ENCODE measurements around the gene ENAM. TPM values are rescaled to one million over a fixed set of nuclear protein-coding genes. Genes with fewer than 3 reads are reported as not detected.

ENAM gene
- total RNA-seq, 1 donor from 2014 or later: not detected

- no peaks in the 10 kb centered on the region for H3K4me1 ChIP-seq
- DNase-seq (ENCODE audit: extremely low spot score in 2 of 2): no peak
- H3K27ac ChIP-seq: no peak overlapping the region
- TF ChIP-seq POLR2A (IDR thresholded peaks at IDR 0.05) (no peak), POLR2AphosphoS5 (IDR thresholded peaks at IDR 0.05; ENCODE audit: insufficient read depth in 1 of 2, low read depth in 1 of 2) (no peak), CTCF (IDR thresholded peaks at IDR 0.05) (no peak)
- no peaks in the 10 kb centered on the region for H3K9me3 ChIP-seq
- H3K27me3 ChIP-seq: no peaks in the 10 kb centered on the region
- H3K4me3 ChIP-seq: no peak overlapping the region
- H3K36me3 ChIP-seq: no peaks in the 10 kb centered on the region
- intact Hi-C loops (cut with DNase I): no loop called here
Measured at GRCh38 chr4:70624226-70624793, 4.2 kb upstream of the ENAM start.

- no peak overlapping the region for H3K4me3 ChIP-seq
- H3K4me1 ChIP-seq: no peaks in the 10 kb centered on the region
- no peak for TF ChIP-seq CTCF (IDR thresholded peaks at IDR 0.05)
- TF ChIP-seq POLR2A (IDR thresholded peaks at IDR 0.05): no peak
- TF ChIP-seq POLR2AphosphoS5 (IDR thresholded peaks at IDR 0.05; ENCODE audit: insufficient read depth in 1 of 2, low read depth in 1 of 2): no peak
- intact Hi-C loops (cut with DNase I): no loop called here
- H3K27me3 ChIP-seq: no peaks in the 10 kb centered on the region
- H3K36me3 ChIP-seq: no peaks in the 10 kb centered on the region
- no peak for DNase-seq (ENCODE audit: extremely low spot score in 2 of 2)
- no peaks in the 10 kb centered on the region for H3K9me3 ChIP-seq
- no peak overlapping the region for H3K27ac ChIP-seq
Measured at GRCh38 chr4:70627620-70628019, 924 bp upstream of the ENAM start.

- TF ChIP-seq POLR2AphosphoS5 (IDR thresholded peaks at IDR 0.05; ENCODE audit: insufficient read depth in 1 of 2, low read depth in 1 of 2): no peak
- TF ChIP-seq POLR2A (IDR thresholded peaks at IDR 0.05): no peak
- TF ChIP-seq CTCF (IDR thresholded peaks at IDR 0.05): no peak
- intact Hi-C loops (cut with DNase I): no loop called here
- H3K36me3 ChIP-seq: no peaks in the 10 kb centered on the region
- H3K4me3 ChIP-seq: no peak overlapping the region
- H3K9me3 ChIP-seq: no peaks in the 10 kb centered on the region
- H3K27ac ChIP-seq: no peak overlapping the region
- H3K27me3 ChIP-seq: no peaks in the 10 kb centered on the region
- H3K4me1 ChIP-seq: no peaks in the 10 kb centered on the region
- DNase-seq (ENCODE audit: extremely low spot score in 2 of 2): no peak
Measured at GRCh38 chr4:70629469-70630090, 1.0 kb downstream of the ENAM start.

GRCh38 chr4:70630162-70630561, 1.6 kb downstream of the ENAM start:
- H3K36me3 ChIP-seq: no peaks in the 10 kb centered on the region
- TF ChIP-seq POLR2A (IDR thresholded peaks at IDR 0.05) (no peak), CTCF (IDR thresholded peaks at IDR 0.05) (no peak), POLR2AphosphoS5 (IDR thresholded peaks at IDR 0.05; ENCODE audit: insufficient read depth in 1 of 2, low read depth in 1 of 2) (no peak)
- H3K9me3 ChIP-seq: no peaks in the 10 kb centered on the region

GRCh38 chr4:70632028-70632427, 3.5 kb downstream of the ENAM start:
- no peak overlapping the region for H3K27ac ChIP-seq
- H3K36me3 ChIP-seq: no peaks in the 10 kb centered on the region
- H3K9me3 ChIP-seq: no peaks in the 10 kb centered on the region
- no peaks in the 10 kb centered on the region for H3K4me1 ChIP-seq
- no peak for DNase-seq (ENCODE audit: extremely low spot score in 2 of 2)
- no peak overlapping the region for H3K4me3 ChIP-seq
- intact Hi-C loops (cut with DNase I): no loop called here
- no peaks in the 10 kb centered on the region for H3K27me3 ChIP-seq
- no peak for TF ChIP-seq POLR2A (IDR thresholded peaks at IDR 0.05)
- no peak for TF ChIP-seq POLR2AphosphoS5 (IDR thresholded peaks at IDR 0.05; ENCODE audit: insufficient read depth in 1 of 2, low read depth in 1 of 2)
- no peak for TF ChIP-seq CTCF (IDR thresholded peaks at IDR 0.05)

More at GRCh38 chr4:70630162-70630561, 1.6 kb downstream of the ENAM start:
- no peaks in the 10 kb centered on the region for H3K4me1 ChIP-seq
- intact Hi-C loops (cut with DNase I): no loop called here
- H3K4me3 ChIP-seq: no peak overlapping the region
- DNase-seq (ENCODE audit: extremely low spot score in 2 of 2): no peak
- no peaks in the 10 kb centered on the region for H3K27me3 ChIP-seq
- no peak overlapping the region for H3K27ac ChIP-seq

Data from vagina (tissue), 2 donors.